GM23248 (cell line): ENCODE data around the gene SPTAN1. TPM values are rescaled to one million over a fixed set of nuclear protein-coding genes. Genes with fewer than 3 reads are reported as not detected.

Experiments used
- DNase-seq: peaks from one replicate; pipeline ENCODE4 v3.0.0-alpha.2; 2015
- H2AFZ ChIP-seq: fragments of 200-600 bp; sonication (generic); 2 replicates; pipeline ENCODE4 v1.6.1; 2016; ENCODE audit warnings: antibody characterized with exemption
- H3F3A ChIP-seq: fragments of 200-600 bp; sonication (generic); 2 replicates; pipeline ENCODE4 v1.6.1; 2016; ENCODE audit warnings: mild to moderate bottlenecking, antibody characterized with exemption, mixed run types; ENCODE audit not compliant: insufficient read depth
- H3K27ac ChIP-seq: fragments of 200-600 bp; sonication (generic); 2 replicates; pipeline ENCODE4 v1.5.1; 2016; ENCODE audit warnings: mild to moderate bottlenecking
- H3K27me3 ChIP-seq: fragments of 200-600 bp; sonication (generic); replicated peaks from 2 replicates; pipeline ENCODE4 v1.6.1; 2016; ENCODE audit warnings: mild to moderate bottlenecking; ENCODE audit not compliant: insufficient read depth
- H3K36me3 ChIP-seq: fragments of 200-600 bp; sonication (generic); 2 replicates; pipeline ENCODE4 v1.6.1; 2016; ENCODE audit warnings: low read depth, mild to moderate bottlenecking
- H3K4me1 ChIP-seq: fragments of 200-600 bp; sonication (generic); 2 replicates; pipeline ENCODE4 v1.6.1; 2016; ENCODE audit warnings: mild to moderate bottlenecking; ENCODE audit not compliant: insufficient read depth
- H3K4me2 ChIP-seq: fragments of 200-600 bp; sonication (generic); one replicate; pipeline ENCODE4 v1.6.1; 2016; ENCODE audit warnings: mild to moderate bottlenecking; ENCODE audit not compliant: unreplicated experiment
- H3K4me3 ChIP-seq: fragments of 200-600 bp; sonication (generic); 2 replicates; pipeline ENCODE4 v1.5.1; 2016; ENCODE audit warnings: mild to moderate bottlenecking
- H3K79me2 ChIP-seq: fragments of 200-600 bp; sonication (generic); 2 replicates; pipeline ENCODE4 v1.6.1; 2016; ENCODE audit warnings: mild to moderate bottlenecking; ENCODE audit not compliant: insufficient read depth
- H3K9ac ChIP-seq: fragments of 200-600 bp; sonication (generic); 2 replicates; pipeline ENCODE4 v1.6.1; 2016; ENCODE audit warnings: mild to moderate bottlenecking
- H3K9me2 ChIP-seq: fragments of 200-600 bp; sonication (generic); 2 replicates; pipeline ENCODE4 v1.6.1; 2016; ENCODE audit warnings: mixed run types, mild to moderate bottlenecking, moderate library complexity; ENCODE audit not compliant: insufficient read depth
- H3K9me3 ChIP-seq: fragments of 200-600 bp; sonication (generic); one replicate; pipeline ENCODE4 v1.6.1; 2017; ENCODE audit warnings: low read depth
- H4K20me1 ChIP-seq: fragments of 200-600 bp; sonication (generic); 2 replicates; pipeline ENCODE4 v1.6.0; 2016; ENCODE audit not compliant: insufficient read depth
- EZH2 ChIP-seq: fragments of 200-600 bp; sonication (generic); IDR thresholded peaks from 2 replicates; pipeline ENCODE4 v1.6.1; 2018; ENCODE audit warnings: antibody characterized with exemption, mild to moderate bottlenecking; ENCODE audit not compliant: insufficient read depth, poor library complexity, severe bottlenecking
- EZH2phosphoT487 ChIP-seq: fragments of 200-600 bp; sonication (generic); IDR thresholded peaks from 2 replicates; pipeline ENCODE4 v1.6.1; 2018; ENCODE audit warnings: antibody characterized with exemption, moderate library complexity, mild to moderate bottlenecking, low read depth; ENCODE audit not compliant: insufficient read depth
- WGBS, 2 experiments: methylation state at CpG; one replicate each; pipeline ENCODE4 v1.1.6; 2015 to 2017; ENCODE audit warnings: low lambda C conversion rate in 2 of 2, low coverage in 1 of 2; ENCODE audit errors: missing lambda C conversion rate in 2 of 2; 5-methylcytosine and 5-hydroxymethylcytosine counted together
- in situ Hi-C: fragments of 300-500 bp; cut with MboI; formaldehyde crosslinking; loops from 2 replicates; pipeline ENCODE4 v1.15.0; 2020
- polyA plus RNA-seq: library from polyadenylated mRNA; unstranded; fragments of >200 nt; fragmentation: Nextera tagmentation; extraction: Ambion mirVana; gene quantifications from 2 replicates; pipeline ENCODE4 v1.2.1, GENCODE V29; 2016
- total RNA-seq: library from RNA; depleted of rRNA; stranded (reverse); fragments of >200 nt; shearing (Covaris generic); gene quantifications from 2 replicates; pipeline ENCODE4 v1.2.3, GENCODE V29; 2014

Gene SPTAN1
- total and polyA plus RNA-seq, 2 experiments from 2014 or later = 144 to 275 TPM

DNA sequence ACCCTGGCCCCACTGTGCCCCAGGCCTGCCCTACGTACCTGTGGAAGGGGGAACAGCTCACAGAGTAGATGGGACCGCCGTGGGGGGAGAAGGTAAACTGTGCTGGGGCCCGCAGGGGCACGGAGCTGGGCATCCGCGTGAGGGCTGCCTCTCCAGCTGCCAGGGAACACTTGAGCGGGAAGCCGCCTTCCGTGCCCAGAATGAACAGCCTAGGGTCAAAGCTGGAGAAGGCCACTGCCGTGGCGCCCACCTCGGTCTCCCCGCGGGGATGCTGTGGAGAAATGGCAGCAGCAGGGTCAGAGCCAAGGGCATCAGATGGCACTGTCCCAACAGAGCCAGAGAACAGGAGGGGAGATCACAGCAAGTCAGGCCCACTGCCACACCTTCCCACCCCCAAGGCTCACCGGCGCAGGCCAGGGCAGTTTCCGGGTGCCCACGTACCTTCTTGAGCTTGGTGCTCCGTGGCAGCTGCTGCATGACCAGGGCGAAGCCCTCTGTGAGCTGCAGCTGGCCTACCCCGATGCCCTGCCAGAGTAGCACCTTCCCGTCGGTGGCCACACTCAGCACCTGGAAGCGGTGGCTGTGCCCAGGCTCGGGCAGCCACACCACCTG is 82.4 kb downstream of the SPTAN1 start:
- H2AFZ ChIP-seq = no peak overlapping the region
- in situ Hi-C loops = no loop called here
- peaks cover 10% of the 10 kb centered on the region for H3K4me1 ChIP-seq
- no peaks in the 10 kb centered on the region for H3K79me2 ChIP-seq
- no peaks in the 10 kb centered on the region for H4K20me1 ChIP-seq
- no peaks in the 10 kb centered on the region for H3K9me2 ChIP-seq
- no peak overlapping the region for H3K4me3 ChIP-seq
- DNase-seq = no peak
- peaks cover 28% of the 10 kb centered on the region; the same call in 1 of the 2 replicates for H3K36me3 ChIP-seq
- H3K9me3 ChIP-seq = no peaks in the 10 kb centered on the region
- no peak for TF ChIP-seq EZH2
- TF ChIP-seq EZH2phosphoT487 = no peak
- no peak overlapping the region for H3K4me2 ChIP-seq
- H3F3A ChIP-seq = peaks cover 25% of the 10 kb centered on the region
- H3K27ac ChIP-seq = peak overlapping the region; percentile 85
- H3K27me3 ChIP-seq = no peaks in the 10 kb centered on the region
- H3K9ac ChIP-seq = peak overlapping the region; percentile 53
- 79 to 84% methylated on average over 25 to 26 of the region's 26 CpGs for WGBS, 2 experiments

DNA sequence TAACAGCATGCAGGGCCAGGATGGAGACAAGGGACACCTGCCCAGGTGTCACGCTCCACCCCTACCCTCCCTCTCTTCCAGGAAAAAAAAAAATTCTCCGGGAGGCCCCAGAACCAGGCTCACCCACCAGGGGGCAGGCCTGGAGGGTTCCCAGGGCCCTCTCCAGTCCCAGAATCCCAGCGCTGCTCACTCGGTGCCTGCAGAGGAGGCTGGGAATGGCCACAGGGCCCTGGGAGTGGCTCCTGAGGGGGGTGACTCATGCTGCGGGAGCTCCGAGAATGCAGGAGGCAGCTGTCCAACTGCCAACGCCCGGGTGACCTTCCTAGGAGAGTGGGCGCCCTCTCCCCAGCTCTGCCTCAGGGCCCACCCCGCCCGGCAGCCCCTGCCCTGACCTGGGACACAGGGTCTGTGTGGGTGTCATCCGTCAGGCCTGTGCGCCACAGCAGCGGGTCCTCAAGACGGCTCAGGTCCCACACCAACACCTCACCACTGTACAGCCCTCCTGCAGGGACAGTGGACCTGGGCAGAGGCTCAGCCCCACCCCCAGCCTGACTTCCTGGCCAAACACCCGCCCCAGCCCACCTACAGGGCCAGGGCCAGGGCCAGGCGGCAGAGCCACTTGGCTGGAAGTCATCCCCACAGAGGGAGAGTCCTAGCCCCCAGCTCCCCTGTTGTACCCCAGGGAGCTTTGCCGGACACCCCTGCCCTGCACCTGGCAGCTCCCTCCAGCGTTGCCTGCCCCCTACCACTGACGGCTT is 83.1 kb downstream of the SPTAN1 start:
- in situ Hi-C loops = no loop called here
- H3K4me3 ChIP-seq = peak overlapping the region; percentile 45; the same call in 1 of the 2 replicates

GRCh38 chr9:128636024-128636390 is 83.6 kb downstream of the SPTAN1 start:
- no peaks in the 10 kb centered on the region for H4K20me1 ChIP-seq
- in situ Hi-C loops = no loop called here
- peak overlapping the region; percentile 61 for H3K4me2 ChIP-seq
- H3K9me2 ChIP-seq = no peaks in the 10 kb centered on the region
- H3K9ac ChIP-seq = peak overlapping the region; percentile 76
- H2AFZ ChIP-seq = no peak overlapping the region
- peaks cover 20% of the 10 kb centered on the region for H3F3A ChIP-seq
- H3K27me3 ChIP-seq = no peaks in the 10 kb centered on the region
- WGBS, 2 experiments = 64 to 72% methylated on average over 14 to 16 of the region's 16 CpGs
- H3K36me3 ChIP-seq = peaks cover 20% of the 10 kb centered on the region; the same call in 1 of the 2 replicates
- DNase-seq = peak; percentile 34
- H3K9me3 ChIP-seq = no peaks in the 10 kb centered on the region
- H3K4me3 ChIP-seq = peak overlapping the region; percentile 45; the same call in 1 of the 2 replicates
- no peaks in the 10 kb centered on the region for H3K79me2 ChIP-seq
- TF ChIP-seq EZH2 (no peak), EZH2phosphoT487 (no peak)
- peaks cover 10% of the 10 kb centered on the region for H3K4me1 ChIP-seq
- peak overlapping the region; percentile 85 for H3K27ac ChIP-seq

More for the DNA sequence above, 83.1 kb downstream of the SPTAN1 start:
- Histone ChIP-seq H2AFZ (peak overlapping the region; percentile 49; the same call in 1 of the 2 replicates), H3K4me1 (peaks cover 10% of the 10 kb centered on the region), H3F3A (peaks cover 24% of the 10 kb centered on the region), H3K4me2 (peak overlapping the region; percentile 61), H3K27ac (peak overlapping the region; percentile 85), H3K79me2 (no peaks in the 10 kb centered on the region), H3K9ac (peak overlapping the region; percentile 76), H4K20me1 (no peaks in the 10 kb centered on the region), H3K36me3 (peaks cover 26% of the 10 kb centered on the region; the same call in 1 of the 2 replicates), H3K9me3 (no peaks in the 10 kb centered on the region), H3K27me3 (no peaks in the 10 kb centered on the region), H3K9me2 (no peaks in the 10 kb centered on the region)
- DNase-seq = peak; percentile 99
- 3 to 8% methylated on average over 14 to 19 of the region's 20 CpGs for whole genome bisulfite sequencing, 2 experiments
- TF ChIP-seq EZH2 (no peak), EZH2phosphoT487 (no peak)

GRCh38 chr9:128636556-128637530 is 84.5 kb downstream of the SPTAN1 start:
- H3K4me1 ChIP-seq = peaks cover 10% of the 10 kb centered on the region
- no peaks in the 10 kb centered on the region for H3K27me3 ChIP-seq
- H3K9me3 ChIP-seq = no peaks in the 10 kb centered on the region
- no peak overlapping the region for H3K4me3 ChIP-seq
- H3F3A ChIP-seq = peaks cover 12% of the 10 kb centered on the region
- 90 to 93% methylated on average over 18 to 19 of the region's 20 CpGs for WGBS, 2 experiments
- H3K36me3 ChIP-seq = peaks cover 12% of the 10 kb centered on the region; the same call in 1 of the 2 replicates
- no peak overlapping the region for H3K9ac ChIP-seq
- DNase-seq = no peak
- TF ChIP-seq EZH2 (no peak), EZH2phosphoT487 (no peak)
- H2AFZ ChIP-seq = no peak overlapping the region
- H3K27ac ChIP-seq = no peak overlapping the region
- in situ Hi-C loops = no loop called here
- H3K79me2 ChIP-seq = no peaks in the 10 kb centered on the region
- H4K20me1 ChIP-seq = no peaks in the 10 kb centered on the region
- H3K9me2 ChIP-seq = no peaks in the 10 kb centered on the region
- H3K4me2 ChIP-seq = no peak overlapping the region
